Epidermal melanocyte (primary cell): ENCODE measurements around the gene WDR27.
"Not testable (repeated sequence)": the region's sequence is repeated elsewhere in the genome, so short reads cannot be mapped to it uniquely, and the experiment has no call there.

ENCODE experiments used
- DNase-seq: peaks from one replicate; pipeline ENCODE4 v3.0.0; 2011; ENCODE audit warnings: low spot score; ENCODE audit not compliant: insufficient read length

Gene WDR27

DNA sequence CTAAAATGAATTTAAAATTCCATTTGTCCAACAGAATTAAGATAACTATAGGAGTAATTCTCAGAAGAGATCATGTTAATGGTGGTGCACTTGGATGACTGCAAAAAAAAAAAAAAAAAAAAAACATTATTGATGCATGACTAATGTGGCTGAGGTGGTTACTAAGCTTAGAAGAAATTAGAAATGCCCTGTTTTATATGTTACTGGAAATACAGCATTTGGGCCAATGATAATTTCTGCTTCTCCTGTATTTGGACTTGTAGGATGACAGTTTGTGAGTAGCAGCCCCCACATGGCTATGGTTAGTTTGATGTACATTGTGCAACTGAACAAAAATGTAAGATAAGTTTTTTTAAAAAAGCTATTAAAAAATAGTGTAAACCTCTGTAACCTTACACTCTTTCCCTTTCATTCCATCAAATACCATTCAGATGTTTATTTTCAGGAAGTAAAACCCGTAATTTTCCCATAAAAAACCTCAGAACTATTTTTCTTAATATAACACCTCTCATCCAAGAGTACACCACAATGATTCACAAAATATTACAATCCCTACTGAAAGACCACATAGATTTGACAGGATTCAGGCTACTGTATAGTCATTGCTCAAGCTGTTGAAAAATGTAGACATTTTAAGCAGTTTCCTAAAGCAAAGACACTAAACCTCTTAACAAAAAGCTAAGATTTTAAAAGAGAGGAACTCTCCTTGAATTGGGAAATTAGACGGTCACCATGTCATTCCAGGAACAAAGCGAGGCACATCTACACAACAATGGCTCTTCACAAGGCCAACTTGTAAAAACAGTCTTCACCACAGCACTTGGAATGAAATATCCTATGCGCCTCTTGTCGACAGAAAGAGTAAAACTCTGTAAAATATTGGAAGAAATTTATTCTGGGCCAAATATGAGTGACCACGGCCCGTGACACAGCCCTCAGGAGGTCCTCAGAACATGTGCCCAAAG is 83.0 kb downstream of the WDR27 start:
- peak; percentile 26 for DNase-seq

DNA sequence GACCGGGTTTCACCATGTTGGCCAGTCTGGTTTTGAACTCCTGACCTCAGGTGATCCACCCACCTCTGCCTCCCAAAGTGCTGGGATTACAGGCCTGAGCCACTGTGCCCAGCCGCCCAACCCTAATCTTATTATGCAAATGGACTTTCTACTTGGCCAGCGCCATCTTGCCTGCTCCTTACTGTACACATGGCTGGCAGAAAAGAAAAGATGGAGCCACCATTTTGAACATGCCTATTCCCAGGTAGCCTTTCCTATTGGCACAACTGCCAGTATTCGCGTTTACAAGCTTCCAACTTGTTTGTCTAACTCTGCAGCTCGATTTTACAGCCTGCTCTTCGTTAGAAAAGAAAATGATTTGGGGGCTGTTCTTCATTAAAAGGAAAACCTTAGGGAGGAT is 84.3 kb downstream of the WDR27 start:
- DNase-seq: no peak

DNA sequence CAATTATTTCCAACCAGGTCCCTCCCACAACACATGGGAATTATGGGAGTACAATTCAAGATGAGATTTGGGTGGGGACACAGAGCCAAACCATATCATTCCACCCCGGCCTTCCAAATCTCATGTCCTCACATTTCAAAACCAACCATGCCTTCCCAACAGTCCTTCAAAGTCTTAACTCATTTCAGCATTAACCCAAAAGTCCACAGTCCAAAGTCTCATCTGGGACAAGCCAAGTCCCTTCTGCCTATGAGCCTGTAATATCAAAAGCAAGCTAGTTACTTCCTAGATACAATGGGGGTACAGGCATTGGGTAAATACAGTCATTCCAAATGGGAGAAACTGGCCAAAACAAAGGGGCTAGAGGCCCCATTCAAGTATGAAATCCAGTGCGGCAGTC is 93.2 kb downstream of the WDR27 start:
- not testable (repeated sequence) for DNase-seq

DNA sequence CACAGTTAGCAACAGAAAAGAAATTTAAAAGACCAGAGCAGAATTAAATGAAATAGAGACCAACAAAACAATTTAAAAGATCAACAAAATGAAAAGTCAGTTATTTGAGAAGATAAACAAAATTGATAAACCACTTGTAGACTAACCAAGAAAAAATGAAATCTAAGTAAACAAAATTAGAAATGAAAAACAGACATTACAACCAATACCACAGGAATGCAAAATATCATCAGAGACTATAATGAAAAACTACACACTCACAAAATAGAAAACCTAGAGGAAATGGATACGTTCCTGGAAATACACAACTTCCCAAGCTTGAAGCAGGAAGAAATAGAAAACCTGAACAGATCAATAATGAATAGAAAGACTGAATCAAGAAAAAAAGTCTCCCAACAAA is 97.8 kb downstream of the WDR27 start:
- DNase-seq: no peak

DNA sequence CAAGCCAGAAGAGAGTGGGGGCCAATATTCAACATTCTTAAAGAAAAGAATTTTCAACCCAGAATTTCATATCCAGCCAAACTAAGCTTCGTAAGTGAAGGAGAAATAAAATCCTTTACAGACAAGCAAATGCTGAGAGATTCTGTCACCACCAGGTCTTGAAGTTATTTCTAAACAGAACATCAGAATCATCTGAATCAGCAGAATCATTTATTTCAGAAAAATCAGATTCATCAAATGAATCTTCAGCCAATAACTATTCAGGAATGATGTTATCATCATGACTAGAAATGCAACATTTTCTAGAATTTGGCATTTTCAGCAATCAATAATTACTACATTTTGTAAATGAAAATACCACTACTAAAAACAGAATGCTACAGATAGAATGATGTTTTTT is 100.7 kb downstream of the WDR27 start:
- DNase-seq: not testable (repeated sequence)

DNA sequence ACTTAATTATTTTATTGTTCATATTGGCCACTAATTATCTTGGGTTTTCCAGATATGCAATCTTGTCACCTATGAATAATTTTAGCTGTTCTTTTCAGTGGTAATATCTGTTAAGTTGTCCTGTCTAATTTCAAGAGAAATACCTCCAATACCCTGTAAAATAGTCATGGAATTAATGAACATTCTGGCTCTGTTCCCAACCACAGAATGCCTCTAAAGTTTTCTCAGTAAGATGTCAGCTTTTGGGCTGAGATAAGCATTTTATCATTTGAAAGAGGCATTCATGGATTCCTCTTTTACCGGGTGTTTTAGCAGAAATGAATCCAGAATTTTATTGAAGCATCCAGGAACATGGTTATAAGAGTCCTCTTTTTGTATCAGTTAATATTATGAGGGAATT is 109.3 kb downstream of the WDR27 start:
- no peak for DNase-seq

DNA sequence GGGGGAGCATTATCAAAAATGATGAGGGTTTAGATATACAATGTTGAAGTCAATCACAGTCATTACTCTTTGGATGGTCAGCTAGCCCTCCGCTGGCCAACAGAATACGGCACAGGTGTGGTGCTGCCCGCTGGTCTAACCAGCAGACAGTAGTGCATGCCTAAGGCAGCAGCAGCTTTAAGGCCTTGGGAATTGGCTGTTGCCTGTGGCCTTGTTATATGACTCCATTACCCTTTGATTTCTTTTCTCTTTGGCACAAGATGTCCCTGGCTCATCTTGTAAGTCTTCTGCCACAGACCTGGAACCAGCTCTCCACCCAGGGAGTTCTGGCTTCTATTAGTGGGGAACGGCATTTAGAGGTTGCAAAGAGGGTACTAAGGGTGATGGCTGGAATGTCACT is 110.2 kb downstream of the WDR27 start:
- DNase-seq: no peak

DNA sequence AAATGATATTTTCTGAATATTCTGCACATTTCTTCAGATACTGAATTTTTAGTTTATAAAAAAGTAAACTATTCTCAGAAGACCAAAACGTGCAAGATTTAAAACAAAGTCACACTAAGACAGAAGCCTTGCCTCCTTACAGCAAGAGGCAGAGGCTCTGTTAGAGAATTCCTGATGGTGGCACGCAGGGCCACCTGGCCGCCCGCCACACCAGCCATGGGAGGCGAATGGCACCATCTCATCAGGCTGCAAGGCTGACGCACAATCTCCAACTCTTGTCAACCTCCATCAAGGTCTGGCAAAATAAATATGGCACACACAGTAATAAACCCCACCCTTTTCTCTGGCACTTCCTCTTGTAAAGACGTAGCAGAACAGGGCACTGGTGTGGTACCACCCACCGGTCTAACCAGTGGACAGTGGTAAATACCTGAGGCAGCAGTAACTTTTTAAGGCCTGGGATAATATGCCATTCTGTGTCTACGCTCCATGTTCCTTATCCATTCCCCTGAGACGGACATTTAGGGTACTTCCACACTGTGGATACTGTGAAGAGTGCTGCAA is 111.4 kb downstream of the WDR27 start:
- DNase-seq: no peak

DNA sequence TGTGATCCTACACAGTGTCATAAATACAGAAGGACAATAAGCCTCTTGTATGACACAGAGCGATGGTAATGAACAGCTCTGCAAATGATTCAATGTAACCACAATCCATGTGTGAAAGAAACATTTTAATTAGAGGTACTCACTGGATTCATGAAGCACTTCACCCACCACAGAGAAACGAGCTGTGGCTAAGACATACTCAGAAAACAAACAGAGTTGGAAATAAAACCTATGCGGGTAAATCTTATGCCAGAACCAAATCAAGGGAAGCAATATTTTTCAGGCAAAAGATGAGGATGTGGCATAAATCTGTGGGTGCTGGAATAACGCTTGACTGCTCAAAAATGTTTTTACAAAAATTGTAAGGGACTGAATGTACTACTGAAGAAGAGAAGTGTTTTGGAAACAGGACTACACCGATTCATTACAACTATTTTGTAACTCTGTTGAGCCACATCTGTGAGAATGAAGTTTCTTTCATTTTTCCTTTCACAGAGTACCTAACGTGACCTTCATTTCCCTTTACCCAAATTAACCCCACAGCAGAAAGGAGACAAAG is 112.1 kb downstream of the WDR27 start:
- DNase-seq: no peak

DNA sequence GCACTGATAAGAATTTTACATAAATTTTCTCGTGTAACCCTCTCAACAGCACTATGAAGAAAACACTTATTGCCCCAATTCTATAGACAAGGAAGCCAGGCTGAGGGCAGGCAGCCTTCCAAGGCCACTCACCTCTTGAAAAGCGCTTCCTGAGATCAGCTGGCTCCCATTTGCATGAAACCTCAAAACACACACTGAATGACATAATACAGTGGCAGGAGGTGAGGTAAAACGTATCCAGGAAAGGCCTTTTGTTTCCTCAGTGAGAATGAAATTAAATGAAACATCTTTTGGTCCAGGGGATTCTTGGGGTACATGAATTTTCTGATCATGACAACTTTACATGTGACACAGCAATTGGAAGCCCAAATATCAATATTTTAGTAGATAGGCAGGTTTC is 112.5 kb downstream of the WDR27 start:
- DNase-seq: no peak

DNA sequence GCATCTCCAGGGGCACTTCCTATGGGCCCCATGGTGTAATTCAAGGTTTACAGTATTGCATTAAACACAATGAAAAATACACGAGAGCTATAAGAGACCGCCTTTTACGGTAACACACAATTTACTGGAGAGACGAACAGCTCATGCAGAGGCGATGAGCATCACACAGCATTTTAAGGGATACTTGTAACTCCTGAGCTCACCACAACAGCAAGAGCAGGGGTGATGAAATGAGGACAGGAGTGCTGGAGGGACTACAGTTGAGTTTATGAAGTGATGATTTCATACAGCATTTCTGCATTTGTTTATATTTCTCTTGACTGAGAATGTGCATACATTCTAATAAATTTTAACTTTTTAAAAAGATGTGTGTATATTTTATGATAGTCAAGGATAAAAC is 113.9 kb downstream of the WDR27 start:
- no peak for DNase-seq

DNA sequence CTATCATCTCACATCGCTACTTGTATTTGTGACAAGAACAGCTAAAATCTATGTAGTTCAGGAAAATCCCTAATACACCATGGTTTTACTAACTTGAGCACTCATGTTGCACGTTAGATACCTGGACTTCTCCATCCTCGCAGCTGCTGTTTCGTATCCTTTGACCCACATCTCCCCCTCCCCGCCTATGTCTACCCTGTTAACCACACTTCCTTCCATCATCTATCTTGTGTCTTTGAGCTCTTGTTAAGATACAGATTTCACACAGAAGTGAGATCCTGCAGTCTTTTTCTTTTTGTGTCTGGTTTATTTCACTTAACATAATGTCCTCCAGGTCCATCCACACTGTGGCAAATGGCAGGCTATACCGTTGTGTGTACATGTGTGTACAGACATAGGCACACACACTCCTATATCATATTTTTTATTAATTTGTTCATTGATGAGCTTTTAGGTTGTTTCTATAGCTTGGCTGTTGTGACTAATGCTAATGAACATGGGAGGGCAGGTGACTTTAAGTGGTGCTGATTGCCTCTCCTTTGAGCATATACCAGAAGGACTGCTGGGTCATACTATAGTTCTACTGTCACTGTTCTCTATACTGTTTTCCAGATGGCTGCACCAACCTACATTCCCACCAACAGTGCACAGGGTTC is 117.8 kb downstream of the WDR27 start:
- no peak for DNase-seq

DNA sequence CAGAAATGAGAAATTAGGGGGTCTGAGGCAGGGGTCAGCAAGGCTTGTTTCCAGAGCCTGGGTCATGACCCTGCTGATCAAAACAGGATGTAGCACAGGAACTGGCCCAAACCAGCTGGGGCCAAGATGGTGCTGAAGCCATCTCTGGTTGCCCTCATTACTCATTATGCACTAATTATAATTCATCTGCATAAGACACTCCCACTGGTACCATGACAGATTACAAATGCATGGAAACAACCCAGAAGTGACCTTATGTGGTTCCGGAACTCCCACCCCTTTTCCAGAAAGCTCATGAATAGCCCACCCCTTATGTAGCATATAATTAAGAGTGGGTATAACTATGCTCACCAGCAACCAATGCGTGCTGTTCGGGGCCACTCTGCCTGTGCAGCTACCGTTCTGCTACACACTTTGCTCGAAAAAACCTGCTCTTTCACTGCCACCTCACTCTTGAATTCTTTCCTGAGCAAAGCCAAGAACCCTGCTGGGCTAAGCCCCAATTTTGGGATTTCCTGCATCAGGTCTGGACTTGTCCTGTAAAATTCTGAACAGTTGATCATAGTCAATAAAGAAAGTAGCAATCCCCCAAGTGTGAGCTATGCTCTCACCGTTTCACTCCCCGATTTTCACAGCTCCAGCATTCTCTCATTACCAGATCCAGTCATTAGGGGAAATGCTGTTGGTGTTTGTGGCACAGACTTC is 122.3 kb downstream of the WDR27 start:
- DNase-seq: no peak

DNA sequence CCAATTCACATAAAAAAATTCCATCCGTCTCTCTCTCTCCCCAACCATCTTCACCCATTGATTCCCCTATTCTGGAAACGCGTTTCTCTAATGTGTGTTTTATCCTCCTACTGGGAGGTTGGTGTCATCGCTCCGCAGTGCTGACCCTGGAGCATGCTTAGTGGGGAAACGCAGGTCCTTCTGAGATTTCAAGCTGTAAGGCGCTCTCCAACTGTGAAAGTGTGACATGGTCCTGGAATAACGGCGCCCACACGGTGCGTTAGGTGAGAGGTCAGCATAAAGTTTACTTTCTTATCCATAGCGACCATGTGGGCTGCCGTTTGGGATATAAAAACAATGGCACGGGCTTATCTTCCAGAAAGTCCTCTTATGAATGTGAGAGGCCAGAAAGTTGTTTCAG is 123.9 kb downstream of the WDR27 start:
- no peak for DNase-seq

DNA sequence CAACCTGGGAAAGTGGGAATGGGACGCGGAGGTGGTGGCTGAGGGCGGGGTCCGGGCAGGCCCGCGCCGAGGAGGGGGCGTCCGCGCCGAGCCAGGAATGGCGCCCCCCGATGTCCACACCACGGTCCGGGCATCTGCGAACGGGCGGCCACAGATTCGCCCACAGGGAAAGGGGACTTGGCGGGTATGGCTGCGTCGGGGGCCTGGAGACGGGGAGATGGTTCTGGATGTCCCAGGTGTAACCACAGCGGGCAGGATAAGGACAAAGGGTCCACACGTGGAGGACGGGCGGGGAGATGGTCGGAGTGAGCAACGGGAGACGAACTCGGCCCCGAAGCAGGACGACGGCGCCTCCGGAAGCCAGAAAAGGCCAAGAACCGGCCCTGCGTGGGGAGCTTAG is 124.6 kb downstream of the WDR27 start:
- DNase-seq: no peak

DNA sequence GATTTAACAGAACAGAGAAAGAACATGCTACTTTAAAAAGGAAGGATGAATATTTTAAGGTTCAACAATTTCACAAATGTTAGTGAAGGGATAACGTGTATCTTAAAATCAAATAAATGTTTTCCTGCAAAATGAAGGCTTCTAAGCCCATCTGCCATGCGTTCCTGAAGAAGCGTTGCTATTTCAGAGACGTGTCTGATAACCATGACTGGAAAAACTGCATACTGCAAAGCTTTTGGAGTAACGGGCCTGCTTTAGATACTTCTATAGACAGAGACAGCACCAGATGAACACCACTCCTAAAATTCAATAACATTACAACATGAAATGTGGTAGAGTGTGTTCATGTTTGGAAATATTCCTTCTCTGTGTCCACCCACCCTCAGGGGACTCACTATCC is 126.0 kb downstream of the WDR27 start:
- no peak for DNase-seq

DNA sequence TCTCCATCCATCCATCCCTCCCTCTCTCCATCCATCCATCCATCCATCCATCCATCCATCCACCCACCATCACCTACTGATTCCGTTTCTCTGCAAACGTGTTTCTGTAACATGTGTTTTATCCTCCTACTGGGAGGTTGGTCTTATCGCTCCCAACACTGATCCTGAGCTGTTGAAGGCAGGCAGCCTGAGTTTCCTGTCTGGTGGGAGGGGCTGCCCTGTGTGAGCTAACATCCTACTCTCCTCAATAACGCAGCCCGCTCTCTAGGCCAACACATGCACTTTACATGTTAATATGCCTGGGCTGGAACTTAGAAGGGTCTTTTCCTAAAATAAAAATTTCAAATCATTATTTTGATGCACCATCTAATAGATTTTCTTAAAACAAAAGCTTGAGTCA is 126.5 kb downstream of the WDR27 start:
- no peak for DNase-seq

DNA sequence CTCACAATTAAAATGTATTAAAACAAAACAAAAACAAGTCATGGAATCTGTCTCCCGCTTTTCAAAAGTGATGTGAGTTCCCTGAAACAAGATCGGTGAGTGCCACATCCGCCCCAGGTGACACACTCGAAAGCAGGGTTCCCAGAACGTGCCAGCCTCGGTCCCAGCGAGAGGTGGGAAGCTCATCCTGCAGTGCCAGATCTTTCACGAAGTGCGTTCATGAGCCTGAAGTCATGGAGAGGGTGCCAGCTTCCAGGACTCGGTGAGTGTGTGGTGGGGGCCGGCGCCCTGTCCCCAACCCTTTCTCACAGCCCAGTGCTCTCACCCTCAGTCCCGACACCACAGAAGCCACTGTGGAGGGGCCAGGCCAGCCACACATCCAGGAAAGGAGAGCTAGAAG is 127.4 kb downstream of the WDR27 start:
- DNase-seq: no peak

DNA sequence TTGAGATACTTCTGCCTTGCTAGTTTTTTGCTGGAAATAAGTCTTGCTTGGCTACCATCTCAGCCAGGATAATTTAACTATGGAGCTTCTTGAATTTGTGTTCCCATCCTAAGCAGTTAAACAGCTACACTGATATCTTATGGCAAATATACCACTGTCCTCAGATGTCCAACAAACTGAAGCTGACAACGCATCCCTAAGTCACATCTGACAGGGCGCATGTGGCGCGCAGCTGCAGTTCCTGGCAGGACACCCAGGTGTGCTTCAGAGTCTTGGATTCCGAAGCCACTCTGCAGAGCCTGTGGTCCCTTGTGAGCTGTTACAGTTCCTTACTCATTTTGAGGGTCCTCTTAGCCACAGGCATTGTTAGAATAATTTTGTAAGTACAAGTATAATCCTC is 127.9 kb downstream of the WDR27 start:
- DNase-seq: no peak

DNA sequence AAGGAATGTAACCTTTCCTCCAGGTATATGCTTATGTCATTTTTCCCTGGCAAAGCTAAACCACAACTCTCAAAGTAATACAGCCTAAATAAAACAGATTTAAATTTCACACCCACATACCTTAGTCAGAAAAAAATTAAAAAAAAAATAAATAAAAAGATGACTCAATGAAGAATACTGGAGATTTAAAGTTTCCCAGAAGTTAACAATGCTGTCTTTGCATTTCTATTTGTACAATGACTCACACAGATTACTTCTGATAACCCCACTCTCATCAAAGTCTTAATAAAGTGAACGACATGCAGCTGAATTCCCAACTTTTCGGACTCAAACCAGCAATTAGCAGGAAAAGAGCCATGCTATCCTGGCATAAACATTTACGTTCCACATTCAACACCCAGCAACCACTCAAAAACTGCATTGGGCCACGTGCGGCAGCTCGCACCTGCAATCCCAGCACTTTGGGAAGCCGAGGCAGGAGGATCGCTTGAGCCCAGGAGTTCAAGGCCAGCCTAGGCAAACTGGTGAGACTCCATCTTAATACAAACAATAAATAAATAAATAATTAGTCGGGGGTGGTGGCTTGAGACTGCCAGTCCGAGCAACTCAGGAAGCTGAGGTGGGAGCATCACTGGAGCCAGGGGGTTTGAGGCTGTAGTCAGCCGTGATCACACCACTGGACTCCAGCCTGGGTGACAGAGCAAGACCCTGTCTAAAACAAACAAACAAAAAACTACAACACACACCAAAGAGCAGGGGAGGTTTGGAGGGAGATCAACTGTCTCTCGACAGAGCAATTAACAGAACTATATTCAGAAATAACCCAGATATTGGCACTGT is 130.5 kb downstream of the WDR27 start:
- DNase-seq: no peak
